T-cell (primary cell): ENCODE results near the gene DCAF4. TPM values are rescaled to one million over a fixed set of nuclear protein-coding genes. Genes with fewer than 3 reads are reported as not detected.
A peak's percentile ranks its signal among the peaks of the same experiment; 100 is the strongest.

Source experiments
- ATAC-seq, 4 experiments: fragments of 200-7000 bp in 3 of 4; fragments of 150-1000 bp in 1 of 4; cut with Tn5 transposase; replicated peaks in 1 of 4; 1 replicate in 3 of 4; 2 replicates in 1 of 4; pipeline ENCODE4 v1.10.0; 2021; ENCODE audit warnings: moderate library complexity in 3 of 4, mild to moderate bottlenecking in 2 of 4, moderate number of reproducible peaks in 1 of 4
- CTCF ChIA-PET, 2 donors: fragments of 300-600 bp; sonication (Branson Sonifier 250); formaldehyde crosslinking; loops; one replicate each; lab custom pipeline; 2022; ENCODE audit warnings: antibody characterized with exemption in 2 of 2; lab: Charles Lee
- POLR2A ChIA-PET, 2 donors: fragments of 300-600 bp; sonication (Branson Sonifier 250); formaldehyde crosslinking; loops; one replicate each; lab custom pipeline; 2022; ENCODE audit warnings: antibody characterized with exemption in 2 of 2; lab: Charles Lee
- DNase-seq, 35 experiments: peaks; one replicate each; pipeline versions ENCODE4 v3.0.0 to v3.0.0-alpha.2; 2013 to 2023
- H3K27ac ChIP-seq: one replicate; pipeline ENCODE4 v1.5.1; 2013; ENCODE audit warnings: low read length
- H3K27me3 ChIP-seq, 2 experiments: replicated peaks in 1 of 2; 1 replicate in 1 of 2; 2 replicates in 1 of 2; pipeline versions ENCODE4 v1.6.1 to v1.7.0; 2013; ENCODE audit warnings: low read length in 1 of 2, mixed read lengths in 1 of 2; ENCODE audit not compliant: control insufficient read depth in 2 of 2, insufficient read depth in 2 of 2; ENCODE audit errors: extremely low read depth in 1 of 2
- H3K36me3 ChIP-seq, 2 donors: 1 replicate in 1 of 2; 2 replicates in 1 of 2; pipeline versions ENCODE4 v1.6.1 to v1.7.0; 2013; ENCODE audit warnings: low read length in 1 of 2; ENCODE audit not compliant: control insufficient read depth in 2 of 2, insufficient read depth in 1 of 2; ENCODE audit errors: extremely low read depth in 1 of 2
- H3K4me1 ChIP-seq, 2 experiments: 1 replicate in 1 of 2; 2 replicates in 1 of 2; pipeline versions ENCODE4 v1.6.1 to v1.7.0; 2013; ENCODE audit warnings: low read length in 2 of 2, mixed read lengths in 1 of 2; ENCODE audit not compliant: insufficient read depth in 2 of 2, control insufficient read depth in 1 of 2; ENCODE audit errors: extremely low read depth in 1 of 2
- H3K4me3 ChIP-seq, 2 donors: 1 replicate in 1 of 2; 2 replicates in 1 of 2; pipeline versions ENCODE4 v1.5.1 to v1.7.0; 2013; ENCODE audit warnings: mild to moderate bottlenecking in 2 of 2, low read length in 1 of 2, moderate library complexity in 1 of 2; ENCODE audit not compliant: control insufficient read depth in 1 of 2; ENCODE audit errors: extremely low read depth in 1 of 2
- H3K9me3 ChIP-seq: 2 replicates; pipeline ENCODE4 v1.7.0; 2013
- H3K27ac Mint-ChIP-seq, 2 donors: one replicate each; pipeline ENCODE4 v1.8.0; 2020 to 2021; ENCODE audit warnings: mild to moderate bottlenecking in 2 of 2, mixed read lengths in 2 of 2
- H3K27me3 Mint-ChIP-seq, 2 donors: one replicate each; pipeline ENCODE4 v1.8.0; 2021 to 2022; ENCODE audit warnings: mixed read lengths in 2 of 2
- H3K36me3 Mint-ChIP-seq: one replicate; pipeline ENCODE4 v1.8.0; 2021; ENCODE audit warnings: mixed read lengths
- H3K4me1 Mint-ChIP-seq, 3 donors: one replicate each; pipeline ENCODE4 v1.8.0; 2020 to 2022; ENCODE audit warnings: mixed read lengths in 3 of 3, mild to moderate bottlenecking in 1 of 3
- H3K4me3 Mint-ChIP-seq, 3 donors: one replicate each; pipeline ENCODE4 v1.8.0; 2020 to 2022; ENCODE audit warnings: mild to moderate bottlenecking in 3 of 3, mixed read lengths in 3 of 3, moderate library complexity in 3 of 3
- H3K9me3 Mint-ChIP-seq, 3 donors: one replicate each; pipeline ENCODE4 v1.8.0; 2020 to 2022; ENCODE audit warnings: mixed read lengths in 3 of 3
- WGBS: methylation state at CpG from one replicate; pipeline ENCODE4 v1.1.5; 2013; ENCODE audit warnings: missing lambda C conversion rate; ENCODE audit not compliant: insufficient coverage; 5-methylcytosine and 5-hydroxymethylcytosine counted together
- total RNA-seq, 35 experiments: library from RNA in 6 of 35; stranded (reverse) in 6 of 35; fragments of 120-200 nt in 1 of 35; gene quantifications; one replicate each; pipeline versions ENCODE4 v1.2.1 to v1.2.4 and lab custom pipeline; 2013 to 2026

The DCAF4 gene
- total RNA-seq, 5 donors from 2014 or later (not counting 1 experiment from before 2014, with no cell fraction given) = 21.3 to 36.4 (median 25.4) TPM

- no peak for ATAC-seq
- WGBS = no CpG with 5 or more reads among the region's 3 CpGs
- POLR2A ChIA-PET = no interaction called here
Measured at GRCh38 chr14:72901361-72901760, 24.9 kb upstream of the DCAF4 start.

GRCh38 chr14:72902801-72903530 lies 23.3 kb upstream of the DCAF4 start:
- Histone ChIP-seq H3K4me1 (no peaks in the 10 kb centered on the region), H3K27me3 (peaks cover 0 to 18% of the 10 kb centered on the region in 2 experiments), H3K4me3 (no peak overlapping the region), H3K9me3 (no peaks in the 10 kb centered on the region), H3K36me3 (no peaks in the 10 kb centered on the region), H3K27ac (no peak overlapping the region)
- Mint-ChIP-seq H3K4me1 (peaks cover 0 to 6% (median 2%) of the 10 kb centered on the region in 3 donors), H3K4me3 (no peak overlapping the region), H3K27ac (no peak overlapping the region), H3K27me3 (peaks cover 14 to 18% of the 10 kb centered on the region in 2 donors), H3K36me3 (no peaks in the 10 kb centered on the region), H3K9me3 (no peaks in the 10 kb centered on the region)
- WGBS = 87% methylated on average over 2 of the region's 5 CpGs
- no peak for ATAC-seq
- no peak for DNase-seq
- CTCF ChIA-PET = interaction anchor here (0.6 to 4.7 kb wide), 10 partner anchors 9 to 731 kb away, joined by 3 to 71 read pairs (median 4); partner anchors contain the start of gene DPF3 (in 1 of the 2)
- POLR2A ChIA-PET = no interaction called here

More at GRCh38 chr14:72901361-72901760, 24.9 kb upstream of the DCAF4 start:
- peaks cover 20% of the 10 kb centered on the region in 2 donors for H3K27me3 Mint-ChIP-seq
- no peaks in the 10 kb centered on the region for H3K9me3 ChIP-seq
- H3K4me3 ChIP-seq = no peak overlapping the region
- CTCF ChIA-PET = no interaction called here
- no peak overlapping the region for H3K4me3 Mint-ChIP-seq
- no peak overlapping the region for H3K27ac Mint-ChIP-seq
- H3K27ac ChIP-seq = no peak overlapping the region
- no peaks in the 10 kb centered on the region for H3K9me3 Mint-ChIP-seq
- no peaks in the 10 kb centered on the region for H3K4me1 ChIP-seq
- peaks cover 0 to 4% (median 2%) of the 10 kb centered on the region in 3 donors for H3K4me1 Mint-ChIP-seq
- peaks cover 0 to 25% of the 10 kb centered on the region in 2 experiments for H3K27me3 ChIP-seq
- DNase-seq = no peak
- H3K36me3 ChIP-seq = no peaks in the 10 kb centered on the region
- no peaks in the 10 kb centered on the region for H3K36me3 Mint-ChIP-seq

DNA sequence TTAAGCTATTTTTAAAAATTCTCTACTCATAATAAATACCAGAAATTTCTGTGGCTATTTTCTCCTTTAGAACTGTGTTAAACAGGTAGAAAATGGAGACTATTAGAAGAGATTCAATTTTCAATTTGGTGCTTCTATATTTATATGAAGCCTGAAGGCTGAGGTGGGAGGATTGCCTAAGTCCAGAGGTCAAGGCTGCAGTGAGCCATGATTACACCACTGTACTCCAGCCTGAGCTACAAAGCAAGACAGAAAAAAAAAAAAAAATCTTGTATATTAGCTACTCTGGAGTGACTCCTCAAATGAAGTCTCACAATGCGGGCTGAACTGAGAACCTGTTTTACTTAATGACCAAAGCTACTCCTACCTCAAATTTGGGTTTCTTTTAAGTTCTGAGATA lies 22.5 kb upstream of the DCAF4 start:
- CTCF ChIA-PET = interaction anchor here (0.6 to 4.7 kb wide), 11 partner anchors 10 to 1309 kb away, joined by 3 to 71 read pairs (median 4); partner anchors contain the start of gene DPF3 (in 1 of the 2)
- H3K4me1 Mint-ChIP-seq = peaks cover 0 to 6% (median 2%) of the 10 kb centered on the region in 3 donors
- POLR2A ChIA-PET = no interaction called here

GRCh38 chr14:72904218-72904617 lies 22.0 kb upstream of the DCAF4 start:
- H3K27me3 ChIP-seq = peaks cover 0 to 14% of the 10 kb centered on the region in 2 experiments
- CTCF ChIA-PET = interaction anchor here (0.5 to 4.7 kb wide), 9 partner anchors 10 to 1310 kb away, joined by 3 to 71 read pairs (median 6); partner anchors contain the start of gene DPF3 (in 1 of the 2)
- no peaks in the 10 kb centered on the region for H3K36me3 ChIP-seq
- POLR2A ChIA-PET = no interaction called here
- ATAC-seq = no peak
- H3K4me3 ChIP-seq = no peak overlapping the region
- H3K27ac Mint-ChIP-seq = no peak overlapping the region
- H3K36me3 Mint-ChIP-seq = no peaks in the 10 kb centered on the region
- no peak overlapping the region for H3K27ac ChIP-seq
- H3K27me3 Mint-ChIP-seq = peaks cover 12 to 14% of the 10 kb centered on the region in 2 donors
- H3K4me1 Mint-ChIP-seq = peaks cover 0 to 6% (median 2%) of the 10 kb centered on the region in 3 donors
- no CpG with 5 or more reads among the region's 1 CpG for WGBS
- no peaks in the 10 kb centered on the region for H3K4me1 ChIP-seq
- no peaks in the 10 kb centered on the region for H3K9me3 ChIP-seq
- no peak overlapping the region for H3K4me3 Mint-ChIP-seq
- DNase-seq = no peak
- H3K9me3 Mint-ChIP-seq = no peaks in the 10 kb centered on the region

More for the DNA sequence above, 22.5 kb upstream of the DCAF4 start:
- H3K36me3 Mint-ChIP-seq = no peaks in the 10 kb centered on the region
- Histone ChIP-seq H3K4me3 (no peak overlapping the region), H3K36me3 (no peaks in the 10 kb centered on the region), H3K4me1 (no peaks in the 10 kb centered on the region), H3K9me3 (no peaks in the 10 kb centered on the region), H3K27me3 (peaks cover 0 to 14% of the 10 kb centered on the region in 2 experiments), H3K27ac (no peak overlapping the region)
- peaks cover 11 to 14% of the 10 kb centered on the region in 2 donors for H3K27me3 Mint-ChIP-seq
- WGBS = no CpG with 5 or more reads among the region's 1 CpG
- no peak overlapping the region for H3K27ac Mint-ChIP-seq
- ATAC-seq = no peak
- no peaks in the 10 kb centered on the region for H3K9me3 Mint-ChIP-seq
- H3K4me3 Mint-ChIP-seq = no peak overlapping the region
- no peak for DNase-seq

- peak in 33 of 35 experiments; percentile 30 to 82 (median 52) for DNase-seq
- peaks cover 0 to 13% of the 10 kb centered on the region in 2 experiments for H3K27me3 ChIP-seq
- Mint-ChIP-seq H3K27ac (no peak overlapping the region), H3K27me3 (peaks cover 10 to 11% of the 10 kb centered on the region in 2 donors), H3K4me1 (peaks cover 0 to 6% (median 2%) of the 10 kb centered on the region in 3 donors), H3K4me3 (no peak overlapping the region), H3K36me3 (no peaks in the 10 kb centered on the region), H3K9me3 (no peaks in the 10 kb centered on the region)
- POLR2A ChIA-PET = no interaction called here
- CTCF ChIA-PET = interaction anchor here (0.7 to 4.7 kb wide), 7 partner anchors 11 to 428 kb away, joined by 3 to 71 read pairs (median 4); partner anchors contain the start of gene DPF3 (in 1 of the 2)
- H3K36me3 ChIP-seq = no peaks in the 10 kb centered on the region
- no peaks in the 10 kb centered on the region for H3K9me3 ChIP-seq
- 7% methylated on average over 3 of the region's 5 CpGs for WGBS
- no peak overlapping the region for H3K4me3 ChIP-seq
- peak; percentile 68 to 88 (median 74) for ATAC-seq
- H3K4me1 ChIP-seq = no peaks in the 10 kb centered on the region
- no peak overlapping the region for H3K27ac ChIP-seq
Measured at GRCh38 chr14:72904840-72905561, 21.3 kb upstream of the DCAF4 start.

- POLR2A ChIA-PET = no interaction called here
- no peaks in the 10 kb centered on the region for H3K36me3 Mint-ChIP-seq
- WGBS = 36% methylated on average over 1 of the region's 3 CpGs
- peaks cover 7 to 11% of the 10 kb centered on the region in 2 donors for H3K27me3 Mint-ChIP-seq
- Histone ChIP-seq H3K27me3 (peaks cover 0 to 10% of the 10 kb centered on the region in 2 experiments), H3K4me1 (no peaks in the 10 kb centered on the region), H3K4me3 (no peak overlapping the region), H3K9me3 (no peaks in the 10 kb centered on the region), H3K36me3 (no peaks in the 10 kb centered on the region), H3K27ac (no peak overlapping the region)
- peaks cover 0 to 6% (median 2%) of the 10 kb centered on the region in 3 donors for H3K4me1 Mint-ChIP-seq
- CTCF ChIA-PET = interaction anchor here (0.9 to 4.7 kb wide), 4 partner anchors 43 to 391 kb away, joined by 3 to 71 read pairs (median 26); no protein-coding TSS in a partner anchor
- DNase-seq (no peak), ATAC-seq (no peak)
- no peaks in the 10 kb centered on the region for H3K9me3 Mint-ChIP-seq
- H3K27ac Mint-ChIP-seq = no peak overlapping the region
- no peak overlapping the region for H3K4me3 Mint-ChIP-seq
Measured at GRCh38 chr14:72906316-72906715, 19.9 kb upstream of the DCAF4 start.
